Skin of body (tissue), 2 donors: Measurements from ENCODE around the gene C4orf36. TPM values are rescaled to one million over a fixed set of nuclear protein-coding genes. Genes with fewer than 3 reads are reported as not detected.
A peak's percentile ranks its signal among the peaks of the same experiment; 100 is the strongest.

Experiments
- DNase-seq: peaks from one replicate; lab custom pipeline; 2025; lab: John Stamatoyannopoulos, UW
- total RNA-seq: library from RNA; depleted of rRNA; stranded (reverse); fragments of >200 nt; gene quantifications from one replicate; pipeline ENCODE4 v1.2.3, GENCODE V29; 2014

The C4orf36 gene, protein sequence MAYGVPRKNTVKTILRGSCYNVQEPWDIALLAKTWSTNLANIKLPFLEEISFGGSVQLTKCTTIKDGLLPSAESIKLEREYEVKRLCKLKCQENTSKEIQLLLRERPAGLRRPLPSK
- total RNA-seq: 1.9 TPM

DNA sequence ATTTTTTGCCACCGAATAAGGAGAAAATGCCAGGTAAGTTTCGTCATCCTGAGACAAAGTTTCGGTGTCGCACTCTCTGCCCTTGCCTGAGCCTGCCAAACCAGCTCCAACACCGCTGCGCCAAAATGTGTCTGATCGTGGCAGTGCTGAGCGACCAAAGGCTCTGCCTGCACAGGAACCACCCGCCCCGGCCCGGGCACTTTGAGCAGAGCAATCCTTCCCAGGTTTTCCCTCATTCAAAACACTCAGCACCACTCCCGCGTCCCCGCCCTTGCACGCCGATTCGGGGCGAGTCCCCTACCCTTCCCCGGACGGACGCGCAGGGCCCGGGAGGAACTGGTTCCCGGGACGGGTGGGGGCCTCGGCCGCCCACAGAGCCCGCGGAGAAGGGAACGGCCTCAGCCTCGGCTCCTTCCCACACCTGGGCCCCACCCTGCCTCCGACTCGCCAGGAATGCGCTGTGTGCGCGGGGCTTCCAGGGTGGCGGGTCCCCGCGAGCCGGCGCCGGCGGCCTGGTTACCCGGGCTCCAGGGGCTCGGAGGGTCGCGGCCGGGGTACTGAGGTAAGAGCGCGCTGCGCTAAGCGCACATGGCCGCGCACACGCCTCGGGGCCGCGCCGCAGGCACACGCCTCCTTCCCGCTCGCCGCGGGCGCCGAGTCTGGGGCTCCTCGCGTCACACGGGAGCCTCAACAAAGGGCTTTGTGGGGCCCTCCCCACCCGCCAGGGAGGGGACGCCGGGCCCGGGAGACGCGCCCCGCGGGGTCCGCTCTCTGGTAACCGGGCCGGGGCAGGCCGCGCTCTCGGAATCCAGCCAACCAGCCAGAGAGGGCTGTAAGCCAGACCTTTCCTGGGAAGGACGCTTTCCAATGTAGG is at the start of gene C4orf36:
Gene C4orf36, minus strand, starts transcription at position 661 of the 874 bp plus-strand sequence. CDS start 902 bp downstream, outside the sequence.
- DNase-seq: peak; percentile 49

DNA sequence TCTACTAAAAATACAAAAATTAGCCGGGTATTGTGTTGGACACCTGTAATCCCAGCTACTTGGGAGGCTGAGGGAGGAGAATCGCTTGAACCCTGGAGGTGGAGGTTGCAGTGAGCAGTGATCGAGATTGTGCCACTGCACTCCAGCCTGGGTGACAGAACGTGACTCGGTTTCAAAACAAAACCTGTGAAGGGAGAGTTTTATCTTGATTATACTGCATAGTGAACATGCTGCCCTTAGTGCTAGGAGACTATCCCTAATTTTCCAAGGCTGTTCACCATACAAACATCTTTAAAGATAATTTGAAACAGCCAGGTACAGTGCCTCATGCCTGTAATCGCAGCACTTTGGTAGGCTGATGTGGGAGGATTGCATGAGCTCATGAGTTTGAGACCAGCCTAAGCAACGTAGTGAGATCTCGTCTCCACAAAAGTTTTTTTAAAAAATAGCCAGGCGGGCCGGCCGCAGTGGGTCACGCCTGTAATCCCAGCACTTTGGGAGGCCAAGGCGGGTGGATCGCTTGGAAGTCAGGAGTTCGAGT is 48.8 kb upstream of the C4orf36 start:
- DNase-seq: no peak

DNA sequence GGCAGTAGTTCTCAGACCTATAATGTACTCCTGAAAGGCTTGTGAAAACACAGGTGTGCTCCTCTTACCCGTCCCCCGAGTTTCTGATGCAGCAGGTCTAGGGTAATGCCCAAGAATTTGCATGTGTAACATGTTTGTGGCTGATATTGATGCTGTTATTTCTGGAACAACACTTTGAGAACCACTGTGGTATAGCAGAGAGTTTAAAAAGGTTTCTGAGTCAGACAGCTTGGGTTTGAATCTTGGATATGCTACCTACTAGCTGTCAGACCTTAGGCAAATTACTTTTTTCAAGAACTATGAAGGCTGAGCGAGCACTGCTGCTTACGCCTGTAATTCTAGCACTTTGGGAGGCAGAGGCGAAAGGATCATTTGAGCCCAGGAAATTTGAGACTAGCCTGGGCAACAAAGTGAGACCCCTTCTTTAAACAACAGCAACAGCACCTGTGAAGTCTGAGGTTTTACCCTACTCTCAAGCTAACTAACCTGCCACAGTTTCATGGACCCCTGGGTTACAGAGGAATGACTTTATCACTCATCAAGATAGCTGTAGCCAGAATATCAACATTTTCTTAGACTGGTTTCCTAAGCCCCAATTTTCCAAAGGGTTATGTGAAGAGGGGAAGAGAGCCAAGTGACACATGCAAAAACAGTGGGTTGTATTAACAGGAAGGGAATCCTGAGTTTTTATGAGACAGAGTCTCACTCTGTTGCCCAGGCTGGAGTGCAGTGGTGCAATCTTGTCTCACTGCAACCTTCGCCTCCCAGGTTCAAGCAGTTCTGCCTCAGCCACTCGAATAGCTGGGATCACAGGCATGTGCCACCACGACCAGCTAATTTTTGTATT is 47.7 kb upstream of the C4orf36 start:
- no peak for DNase-seq

- DNase-seq: peak; percentile 10
These were observed 46.7 kb upstream of the C4orf36 start for GRCh38 chr4:86938771-86939520.

DNA sequence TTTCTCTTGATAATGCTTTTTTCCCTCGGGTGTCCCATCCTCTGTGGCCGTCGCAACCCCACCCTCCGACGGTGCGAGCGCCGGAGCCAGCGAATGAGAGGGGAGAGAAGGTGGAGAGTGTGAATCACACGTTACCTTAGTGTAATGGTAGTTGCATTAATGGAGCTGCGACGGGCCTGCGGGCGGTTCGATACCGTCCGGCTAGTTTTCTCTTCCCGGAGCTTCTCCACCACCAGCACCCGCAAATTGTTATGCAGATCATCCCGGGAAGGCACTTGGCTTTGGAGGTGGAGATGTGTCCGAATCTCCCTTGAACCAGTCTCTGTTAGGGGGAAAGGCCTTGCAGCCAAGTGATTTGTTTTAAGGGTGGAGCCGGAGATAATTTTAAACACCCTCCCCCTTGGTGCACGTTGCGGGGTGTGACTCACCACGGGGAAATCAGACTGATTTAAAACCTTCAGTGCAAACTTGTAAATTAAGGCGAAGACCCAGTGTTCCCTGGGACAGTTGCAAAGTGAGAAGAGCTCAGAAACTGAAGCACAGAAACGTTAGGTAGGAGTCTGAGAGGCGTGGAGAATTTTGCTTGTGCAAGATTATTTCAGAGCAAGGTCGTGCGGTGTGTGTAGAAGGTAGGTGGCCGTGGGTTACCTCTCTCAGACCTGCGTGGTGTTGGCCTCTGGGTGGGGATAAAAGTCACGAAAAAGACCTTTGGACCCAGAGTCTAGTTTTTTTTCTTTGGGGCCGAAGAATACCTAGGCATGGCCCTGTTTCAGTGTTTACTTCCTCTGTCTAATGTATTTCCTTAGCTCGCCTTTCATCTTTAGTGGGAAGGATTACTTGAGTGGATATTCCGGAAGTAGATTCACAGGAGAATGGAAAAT is 43.9 kb upstream of the C4orf36 start:
- no peak for DNase-seq

GRCh38 chr4:86935566-86935852 is 43.3 kb upstream of the C4orf36 start:
- no peak for DNase-seq

DNA sequence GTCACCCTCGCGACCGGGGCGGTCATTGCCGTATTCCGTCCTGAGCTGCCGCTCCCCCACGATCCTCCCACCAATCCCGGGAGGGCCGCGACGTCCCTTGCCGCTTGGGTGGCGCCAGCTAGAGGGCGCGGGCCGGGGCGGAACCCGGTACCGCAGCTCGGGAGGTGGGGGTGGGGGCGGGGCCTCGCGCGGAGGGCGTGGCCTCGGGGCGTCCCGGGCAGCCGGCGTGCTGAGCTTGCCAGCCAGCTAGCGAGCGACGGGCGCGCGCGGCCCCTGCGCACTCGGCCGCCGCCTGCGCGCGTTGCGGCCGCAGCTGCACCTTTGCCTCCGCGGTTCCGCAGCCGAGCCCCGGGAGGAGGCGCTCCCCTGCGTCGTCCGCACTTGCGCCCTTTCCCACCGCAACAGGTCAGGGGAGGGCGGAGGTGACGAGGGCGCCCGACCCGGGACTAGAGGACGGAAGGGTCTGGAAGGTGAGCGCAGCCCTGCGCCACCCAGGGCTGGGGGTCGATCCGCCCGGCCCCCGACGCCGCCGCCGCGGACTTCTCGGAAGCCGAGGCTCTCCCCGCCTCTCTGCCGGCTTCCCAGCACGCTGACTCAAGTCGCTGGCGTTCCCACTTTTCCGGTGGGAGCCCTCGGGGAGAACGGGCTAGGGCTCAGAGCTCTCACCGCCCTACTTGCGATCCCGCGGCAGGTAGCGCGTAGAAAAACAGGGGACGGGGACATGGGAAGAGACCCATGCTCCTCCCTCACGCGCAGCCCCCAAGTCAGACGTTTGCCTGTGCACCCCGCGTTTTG is 42.7 kb upstream of the C4orf36 start, which contains the start of gene AFF1:
Gene AFF1, plus strand, starts transcription at position 241 of the 795 bp plus-strand sequence. CDS start 13,523 bp downstream, outside the sequence.
- DNase-seq: peak; percentile 77

DNA sequence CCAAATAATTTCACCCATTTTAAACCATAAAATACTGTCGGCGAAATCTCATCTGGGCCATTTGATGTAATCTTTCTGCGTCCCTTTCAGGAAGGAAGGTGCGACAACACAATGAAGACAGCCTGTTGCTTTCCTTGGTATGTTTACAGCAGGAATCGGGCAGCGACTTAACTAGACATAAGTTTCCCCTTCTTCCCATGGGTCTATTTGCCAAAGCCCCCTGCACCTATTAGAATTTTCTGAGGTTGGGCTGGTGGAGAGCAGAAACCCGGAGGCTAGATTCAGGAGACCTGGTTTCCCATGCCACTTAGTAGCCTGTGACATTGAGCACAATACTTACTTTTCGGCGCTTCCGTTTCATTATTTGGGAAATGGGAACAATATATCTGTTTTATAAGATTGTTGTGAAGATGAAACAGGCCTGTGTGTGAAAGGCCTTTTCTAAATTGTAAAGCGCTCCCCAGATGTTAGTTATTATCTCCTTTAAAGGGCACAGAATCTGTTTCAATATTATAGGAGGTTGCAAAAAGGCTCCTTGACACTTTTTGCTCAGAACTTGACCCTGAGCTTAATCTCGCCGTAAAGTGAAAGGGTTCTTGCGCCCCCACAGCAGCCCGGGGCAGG is 42.0 kb upstream of the C4orf36 start:
- peak; percentile 33 for DNase-seq

GRCh38 chr4:86928400-86929255 is 36.4 kb upstream of the C4orf36 start:
- DNase-seq: no peak

DNA sequence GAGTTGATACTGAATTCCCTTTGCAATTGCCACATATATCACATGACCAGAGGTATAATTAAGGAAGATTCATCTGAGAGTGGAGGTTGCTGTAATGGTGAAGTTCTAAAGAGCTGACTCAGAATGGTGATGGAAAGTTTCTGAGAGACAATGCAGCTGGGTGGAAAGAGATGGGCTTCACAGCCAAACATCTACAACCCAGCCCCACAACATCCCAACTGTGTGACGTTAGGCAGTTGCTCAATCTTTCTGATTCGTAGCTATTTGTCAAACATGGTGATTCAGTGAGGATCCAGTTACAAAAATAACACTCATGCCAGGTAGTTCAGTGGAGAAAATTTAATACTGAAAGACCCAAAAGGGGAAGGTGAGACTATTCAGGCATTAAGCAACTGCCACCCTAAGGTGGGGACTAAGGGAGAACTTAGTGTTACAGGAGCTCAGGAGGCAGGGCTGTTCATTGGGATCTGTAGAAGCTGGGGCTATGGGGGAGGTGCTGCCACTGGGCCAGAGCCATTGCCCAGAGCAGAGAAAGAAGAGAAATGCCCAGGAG is 35.7 kb upstream of the C4orf36 start:
- no peak for DNase-seq

DNA sequence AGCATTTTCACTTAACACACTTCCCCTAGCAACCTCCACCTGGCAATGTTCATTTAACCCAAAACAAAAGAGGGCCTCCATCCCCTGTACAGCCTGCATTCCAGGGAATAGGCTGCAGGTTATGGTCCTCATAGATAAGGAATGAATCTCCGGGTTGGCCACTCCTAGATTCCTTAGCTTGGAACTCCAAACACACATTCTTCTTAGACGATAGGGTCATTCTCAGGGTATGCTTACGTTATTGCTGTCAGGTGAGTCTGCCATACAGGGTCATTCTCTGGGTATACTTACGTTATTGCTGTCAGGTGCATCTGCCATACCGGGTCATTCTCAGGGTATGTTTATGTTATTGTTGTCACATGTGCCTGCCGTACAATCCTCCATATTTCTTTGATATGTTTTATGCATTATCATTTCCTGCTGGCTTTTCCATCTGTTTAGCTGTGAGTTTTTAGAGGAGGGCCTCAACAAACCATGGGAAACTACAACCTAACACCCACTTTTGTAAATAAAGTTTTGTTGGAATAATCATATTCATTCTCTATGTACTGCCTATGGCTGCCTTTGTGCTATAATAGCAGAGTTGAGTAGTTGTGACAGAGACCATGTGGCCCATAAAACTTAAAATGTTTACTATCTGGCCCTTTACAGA is 34.3 kb upstream of the C4orf36 start:
- no peak for DNase-seq

- DNase-seq: no peak
These were observed 32.6 kb upstream of the C4orf36 start for GRCh38 chr4:86924811-86925210.

DNA sequence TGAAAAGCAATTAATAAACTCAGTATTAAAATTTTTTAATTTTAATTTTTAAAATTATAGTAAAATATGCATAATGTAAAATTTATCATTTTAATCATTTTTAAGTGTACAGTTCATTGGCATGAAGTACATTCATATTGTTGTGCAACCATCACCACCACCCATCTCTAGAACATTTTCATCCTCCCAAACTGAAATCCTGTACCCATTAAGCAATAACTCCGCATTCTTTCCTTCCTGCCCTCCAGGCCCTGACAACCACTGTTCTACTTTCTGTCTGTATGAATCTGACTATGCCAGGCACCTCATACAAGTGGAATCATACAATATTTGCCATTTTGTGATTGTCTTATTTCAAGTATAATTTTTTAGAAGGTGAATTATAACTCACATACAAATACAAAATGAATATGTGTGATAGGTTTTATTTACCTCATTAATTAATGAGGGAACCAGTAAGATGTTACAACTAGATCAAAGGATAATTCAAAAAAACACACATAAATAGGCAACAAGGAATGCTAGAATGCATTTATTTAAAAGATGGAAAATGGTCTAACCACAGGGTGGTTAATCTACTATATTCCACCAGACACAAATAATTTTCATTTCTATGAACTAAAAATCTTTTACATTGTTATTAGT is 29.5 kb upstream of the C4orf36 start:
- no peak for DNase-seq

GRCh38 chr4:86919561-86920223 is 27.5 kb upstream of the C4orf36 start:
- no peak for DNase-seq

DNA sequence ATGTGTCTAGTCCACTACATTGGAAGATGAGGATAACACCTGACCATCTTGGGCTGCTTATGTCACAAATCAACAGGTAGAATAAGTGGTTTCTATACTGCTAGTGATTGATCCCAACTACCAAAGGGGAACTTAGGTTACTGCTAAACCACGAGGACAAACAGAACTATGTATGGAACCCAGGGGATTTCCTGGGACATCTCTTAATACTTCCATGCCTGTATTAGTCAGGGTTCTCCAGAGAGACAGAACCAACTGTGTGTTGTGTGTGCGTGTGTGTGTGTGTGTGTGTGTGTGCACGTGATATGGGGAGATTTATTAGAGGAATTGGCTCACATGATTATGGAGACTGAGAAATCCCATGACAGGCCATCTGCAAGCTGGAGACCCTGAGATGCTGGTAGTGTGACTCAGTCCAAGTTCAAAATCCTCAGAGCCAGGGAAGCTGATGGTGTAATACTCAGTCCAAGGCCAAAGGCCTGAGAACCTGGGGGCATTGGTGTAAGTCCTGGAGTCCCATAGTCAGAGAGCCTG is 26.4 kb upstream of the C4orf36 start:
- no peak for DNase-seq
